Colon (tissue), 2 donors: ENCODE results near the gene GPR152.

Source experiments
- FAIRE-seq: peaks from 2 replicates; lab custom pipeline; 2012; peaks lifted over from hg19 to GRCh38; lab: Jason Lieb, UNC
- donor health status: control.
- donor health status: control.

GPR152 gene

DNA sequence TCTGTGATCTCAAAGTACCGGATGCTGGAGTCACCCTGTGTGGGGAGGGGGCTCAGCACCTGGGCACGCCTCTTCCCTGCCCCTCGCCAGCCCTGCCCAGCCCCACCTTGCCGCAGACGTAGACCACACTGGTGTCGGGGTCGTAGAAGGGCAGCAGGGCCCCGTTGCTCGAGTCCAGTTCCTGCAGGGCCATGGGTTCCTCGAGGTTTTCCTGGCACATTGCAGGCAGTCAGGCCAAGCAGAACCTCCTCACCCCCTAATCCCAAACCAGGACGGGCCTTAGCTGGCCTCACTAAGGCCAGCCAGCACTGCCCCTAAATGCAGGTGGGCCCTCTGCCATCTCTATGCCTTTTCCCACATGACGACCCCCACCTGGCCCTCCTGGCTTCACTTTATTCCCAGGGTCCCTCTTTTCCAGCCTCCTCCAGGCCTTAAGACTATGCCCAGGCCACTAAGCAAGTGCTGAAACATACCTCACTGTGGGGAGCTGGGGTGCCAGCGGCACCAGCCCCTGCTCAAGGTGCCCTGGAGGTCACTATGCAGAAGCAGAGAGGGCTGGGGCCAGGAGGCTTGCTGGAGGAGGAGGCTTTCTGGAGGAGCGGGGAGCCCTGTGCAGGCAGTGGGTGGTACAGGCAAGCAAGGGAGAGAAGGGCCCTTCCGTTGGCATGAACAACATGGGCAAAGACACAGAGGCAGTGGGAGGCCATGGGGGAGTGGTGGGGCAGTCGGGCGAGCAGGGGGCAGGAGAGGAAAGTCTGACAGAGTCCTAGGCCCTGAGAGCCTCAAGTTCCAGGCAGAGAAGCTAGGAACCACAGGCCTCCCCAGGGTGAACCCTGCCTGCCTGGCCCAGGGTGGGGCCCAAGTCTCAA lies 12.1 kb downstream of the GPR152 start:
- FAIRE-seq = no peak

DNA sequence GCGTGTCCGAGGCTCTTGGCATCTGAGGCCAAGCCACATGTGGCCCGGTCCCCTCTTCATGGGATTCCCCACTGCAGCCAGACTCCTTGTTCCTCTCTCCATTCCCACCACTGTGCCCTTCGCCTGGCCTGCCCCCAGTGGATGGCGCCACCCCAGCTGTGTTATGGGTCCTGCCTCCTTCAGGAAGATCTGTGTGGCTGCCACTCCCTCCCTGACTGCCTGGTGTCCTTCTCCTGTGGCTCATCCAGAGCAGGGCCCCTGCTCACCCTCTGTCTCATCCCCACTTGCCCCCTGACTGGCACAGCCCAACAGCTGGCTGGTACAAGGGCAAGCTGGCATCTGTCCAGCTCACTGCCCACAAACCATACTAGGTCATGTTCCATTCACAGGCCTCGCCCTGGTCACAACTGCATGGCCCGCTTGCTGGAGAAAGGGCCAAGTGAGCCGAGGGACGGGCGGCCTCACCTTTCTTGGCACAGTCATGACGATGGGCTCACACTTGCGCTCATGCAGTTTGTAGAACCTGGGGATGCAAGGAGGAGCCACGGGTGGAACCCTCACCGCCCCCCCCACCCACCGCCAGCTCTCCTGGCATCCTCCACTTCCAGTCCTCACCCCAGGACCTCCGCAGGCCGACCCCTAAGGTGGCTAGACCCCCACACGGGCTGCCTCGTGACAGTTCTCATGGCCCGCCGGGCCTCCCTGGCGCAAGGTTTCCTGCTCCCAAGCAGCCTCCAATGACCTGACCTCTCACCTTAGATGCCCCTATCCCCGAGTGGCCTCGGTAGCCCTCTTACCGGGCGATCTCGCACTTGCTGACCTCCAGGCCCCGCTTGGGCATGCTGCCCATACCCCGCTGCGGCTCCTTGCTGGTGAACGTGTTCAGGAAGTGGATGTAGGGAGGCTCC lies 13.0 kb downstream of the GPR152 start:
- no peak for FAIRE-seq

DNA sequence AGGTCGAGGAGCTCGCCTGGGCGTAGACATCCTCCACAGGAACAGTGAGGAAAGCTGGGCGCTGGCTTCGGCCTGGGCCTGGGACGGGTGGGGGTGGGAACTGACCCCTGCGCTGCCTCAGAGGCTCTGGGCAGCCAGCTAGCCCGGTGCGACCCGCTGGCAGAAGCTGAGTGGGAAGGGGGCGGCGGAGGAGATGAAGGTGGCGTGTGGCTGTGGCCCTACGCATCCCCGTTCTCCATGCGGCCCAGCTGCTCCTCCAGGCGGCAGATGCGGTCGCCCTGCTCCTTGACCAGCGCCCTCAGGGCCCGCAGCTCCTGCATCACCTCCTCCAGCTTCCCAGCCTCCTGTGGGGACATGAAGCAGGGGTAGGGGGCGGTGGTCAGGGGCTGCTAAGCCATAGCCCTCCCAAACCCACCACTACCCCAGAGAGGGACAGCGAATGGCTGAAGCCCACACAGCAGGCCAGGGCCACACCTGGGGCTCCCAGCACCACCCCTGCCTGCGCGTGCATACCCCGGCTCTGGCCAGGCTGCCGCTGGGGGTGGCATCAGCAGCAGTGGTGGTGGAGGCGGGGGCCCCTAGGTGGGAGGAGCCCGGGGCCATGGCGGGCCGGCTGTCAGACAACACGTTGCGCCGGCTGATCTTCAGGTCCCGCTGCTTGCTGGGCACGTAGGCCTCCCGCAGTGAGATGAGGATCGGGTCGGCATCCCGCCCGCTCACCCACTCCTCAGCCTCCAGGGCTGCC lies 14.2 kb downstream of the GPR152 start:
- no peak for FAIRE-seq

DNA sequence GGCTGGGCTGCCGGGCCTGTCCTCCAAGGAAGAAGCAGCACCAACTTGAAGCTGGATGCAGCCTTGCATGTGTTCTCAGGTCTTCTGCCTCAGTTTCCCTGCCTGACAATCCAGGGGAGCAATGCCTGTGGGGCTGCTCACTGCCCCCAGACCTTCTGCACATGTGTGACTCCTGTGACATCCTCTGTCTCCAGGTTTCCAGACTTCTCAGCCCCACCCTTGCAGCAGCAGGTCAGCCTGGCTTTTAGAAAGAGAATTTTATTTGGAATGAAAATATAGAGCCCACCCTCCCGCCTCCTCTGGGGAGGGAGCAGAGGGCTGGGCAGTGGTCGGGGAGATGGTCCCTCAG lies 14.7 kb downstream of the GPR152 start:
- FAIRE-seq = no peak

DNA sequence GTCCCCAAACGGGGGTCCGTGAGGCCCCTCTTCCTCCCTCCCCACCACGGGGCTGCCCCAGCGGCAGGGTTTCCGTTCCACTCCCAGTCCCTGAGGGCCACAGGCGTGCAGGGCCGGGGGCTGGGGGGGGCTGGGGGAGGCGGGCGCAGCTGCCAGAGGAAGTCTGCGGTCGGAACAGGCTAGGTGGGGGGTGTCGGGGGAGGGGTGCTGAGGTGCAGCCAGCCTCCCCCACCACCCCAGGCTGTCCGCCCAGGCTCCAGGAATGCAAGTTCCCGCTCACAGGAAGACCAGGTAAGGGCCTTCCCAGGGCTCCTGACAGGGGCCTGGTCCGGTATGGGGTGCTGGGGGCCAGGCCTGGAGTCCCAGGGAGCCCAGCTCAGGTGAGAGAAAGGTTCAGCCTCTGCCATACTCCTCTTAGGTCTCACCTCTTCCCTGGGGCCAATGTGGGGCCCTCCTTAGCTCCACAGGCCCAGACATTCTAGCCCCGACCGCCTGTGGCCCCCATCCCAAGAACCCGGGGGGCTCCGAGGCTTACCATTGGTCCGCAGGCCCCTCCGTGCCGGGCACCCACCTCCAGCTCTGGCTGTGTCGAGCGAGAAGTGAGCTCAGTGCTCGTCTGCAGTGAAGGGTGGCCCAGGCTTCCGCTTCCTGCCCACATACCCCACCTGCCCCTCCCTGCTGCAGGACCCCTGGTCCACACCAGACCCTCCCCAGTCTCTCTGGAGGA lies 15.3 kb downstream of the GPR152 start, which contains the start of gene PTPRCAP:
Gene PTPRCAP, minus strand, starts transcription at position 601 of the 727 bp plus-strand sequence. Its CDS starts 63 bp downstream, at position 538.
- FAIRE-seq = no peak

DNA sequence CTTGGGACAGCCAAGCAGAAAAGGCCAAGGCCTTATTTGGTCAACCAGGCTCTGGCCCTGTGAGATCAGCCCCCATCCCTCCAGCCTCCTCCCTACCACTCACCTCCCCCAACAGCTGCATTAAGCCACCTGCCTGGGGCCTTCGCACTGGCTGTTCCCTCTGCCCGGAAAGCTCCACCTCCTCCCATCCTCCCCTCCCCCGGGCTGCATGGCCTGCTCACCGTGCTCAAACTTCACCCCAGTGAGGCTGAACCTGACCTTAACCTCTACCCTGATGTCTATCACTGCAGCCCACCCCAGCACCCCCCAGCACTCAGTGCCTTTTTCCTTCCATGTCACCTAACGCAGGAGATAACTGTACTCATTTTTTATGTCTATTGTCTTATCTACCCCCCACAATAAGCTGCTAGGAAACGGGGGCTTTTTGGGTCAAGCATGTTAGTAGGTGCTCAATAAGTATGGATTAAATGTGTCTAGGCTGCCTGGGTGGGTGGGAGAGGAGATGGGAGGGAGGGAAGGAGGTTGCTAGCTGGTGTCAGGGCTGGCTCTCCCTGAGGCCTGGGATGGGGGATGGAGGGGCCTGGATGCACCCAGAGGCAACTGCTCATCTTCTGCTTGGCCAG lies 16.0 kb downstream of the GPR152 start:
- FAIRE-seq = no peak

DNA sequence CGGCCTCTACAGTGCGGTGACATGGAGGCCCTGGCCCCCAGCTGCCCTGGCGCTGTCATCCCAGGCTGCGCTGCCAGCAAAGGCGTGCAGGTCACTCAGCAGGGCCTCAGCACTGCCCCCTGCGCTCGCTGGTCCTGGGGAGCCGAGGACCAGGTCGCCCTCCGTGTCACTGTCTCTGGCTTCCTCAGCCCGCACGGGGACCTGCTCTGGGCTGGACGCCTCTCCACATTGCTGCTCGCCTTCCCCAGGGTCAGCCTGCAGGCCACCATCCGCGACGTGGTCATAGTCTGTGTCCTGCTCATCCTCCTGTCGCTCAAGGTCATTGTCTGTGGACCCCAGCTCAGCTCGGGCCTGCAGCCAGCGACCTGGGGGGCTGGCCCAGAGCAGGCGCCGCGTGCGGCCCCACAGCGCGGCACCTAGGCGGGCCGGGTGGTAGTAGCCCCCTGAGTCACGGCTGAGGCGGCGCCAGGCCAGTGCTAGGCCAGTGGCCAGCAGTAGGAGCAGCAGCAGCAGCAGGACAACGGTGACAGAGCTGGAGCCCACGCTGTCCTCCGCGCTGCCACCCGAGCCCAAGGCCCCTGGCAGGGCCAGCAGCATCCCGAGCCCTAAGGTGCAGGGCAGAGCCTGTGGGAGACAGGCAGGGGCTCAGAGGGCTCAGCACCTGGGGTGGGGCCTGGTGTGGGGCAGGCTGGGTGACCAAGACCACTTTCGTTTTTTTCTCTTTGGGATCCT lies 16.6 kb downstream of the GPR152 start:
- FAIRE-seq = no peak

DNA sequence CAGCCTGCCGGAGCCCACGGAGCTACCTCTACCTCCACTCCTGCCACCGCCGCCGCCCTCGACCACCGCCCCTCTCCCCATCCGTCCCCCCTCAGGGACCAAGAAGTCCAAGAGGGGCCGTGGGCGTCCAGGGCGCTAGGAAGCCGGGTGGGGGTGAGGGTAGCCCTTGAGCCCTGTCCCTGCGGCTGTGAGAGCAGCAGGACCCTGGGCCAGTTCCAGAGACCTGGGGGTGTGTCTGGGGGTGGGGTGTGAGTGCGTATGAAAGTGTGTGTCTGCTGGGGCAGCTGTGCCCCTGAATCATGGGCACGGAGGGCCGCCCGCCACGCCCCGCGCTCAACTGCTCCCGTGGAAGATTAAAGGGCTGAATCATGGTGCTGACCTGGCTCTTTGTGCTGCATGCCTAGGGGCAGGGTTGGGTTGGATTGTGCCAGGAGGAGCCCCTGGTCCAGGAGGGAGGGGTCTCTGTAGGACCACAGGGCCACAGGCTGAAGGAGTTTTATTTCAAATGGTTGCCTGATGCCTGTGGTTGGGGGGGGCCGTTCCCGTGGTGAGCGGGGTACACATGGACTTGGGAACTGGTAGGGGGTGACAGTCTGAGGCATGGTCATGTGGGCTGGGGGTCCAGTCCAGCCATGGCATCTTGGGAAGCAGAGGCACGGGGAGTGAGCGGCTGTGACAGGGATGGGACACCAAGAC lies 17.4 kb downstream of the GPR152 start:
- no peak for FAIRE-seq

DNA sequence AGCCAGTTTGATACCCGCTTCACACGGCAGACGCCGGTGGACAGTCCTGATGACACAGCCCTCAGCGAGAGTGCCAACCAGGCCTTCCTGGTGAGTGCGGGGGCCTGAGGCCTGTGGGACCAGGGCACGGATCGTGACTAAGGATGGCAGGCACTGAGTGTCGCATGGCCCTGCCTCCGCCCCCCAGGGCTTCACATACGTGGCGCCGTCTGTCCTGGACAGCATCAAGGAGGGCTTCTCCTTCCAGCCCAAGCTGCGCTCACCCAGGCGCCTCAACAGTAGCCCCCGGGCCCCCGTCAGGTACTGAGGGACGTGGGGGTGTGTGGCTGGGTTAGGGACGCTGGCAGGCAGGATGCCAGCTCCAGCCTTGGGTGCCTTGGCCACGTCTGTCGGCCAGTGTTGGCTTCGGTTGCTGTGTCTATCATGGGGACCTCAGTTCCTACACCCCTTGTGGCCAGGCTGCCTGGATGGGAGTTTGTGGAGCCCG lies 18.1 kb downstream of the GPR152 start:
- FAIRE-seq = no peak

DNA sequence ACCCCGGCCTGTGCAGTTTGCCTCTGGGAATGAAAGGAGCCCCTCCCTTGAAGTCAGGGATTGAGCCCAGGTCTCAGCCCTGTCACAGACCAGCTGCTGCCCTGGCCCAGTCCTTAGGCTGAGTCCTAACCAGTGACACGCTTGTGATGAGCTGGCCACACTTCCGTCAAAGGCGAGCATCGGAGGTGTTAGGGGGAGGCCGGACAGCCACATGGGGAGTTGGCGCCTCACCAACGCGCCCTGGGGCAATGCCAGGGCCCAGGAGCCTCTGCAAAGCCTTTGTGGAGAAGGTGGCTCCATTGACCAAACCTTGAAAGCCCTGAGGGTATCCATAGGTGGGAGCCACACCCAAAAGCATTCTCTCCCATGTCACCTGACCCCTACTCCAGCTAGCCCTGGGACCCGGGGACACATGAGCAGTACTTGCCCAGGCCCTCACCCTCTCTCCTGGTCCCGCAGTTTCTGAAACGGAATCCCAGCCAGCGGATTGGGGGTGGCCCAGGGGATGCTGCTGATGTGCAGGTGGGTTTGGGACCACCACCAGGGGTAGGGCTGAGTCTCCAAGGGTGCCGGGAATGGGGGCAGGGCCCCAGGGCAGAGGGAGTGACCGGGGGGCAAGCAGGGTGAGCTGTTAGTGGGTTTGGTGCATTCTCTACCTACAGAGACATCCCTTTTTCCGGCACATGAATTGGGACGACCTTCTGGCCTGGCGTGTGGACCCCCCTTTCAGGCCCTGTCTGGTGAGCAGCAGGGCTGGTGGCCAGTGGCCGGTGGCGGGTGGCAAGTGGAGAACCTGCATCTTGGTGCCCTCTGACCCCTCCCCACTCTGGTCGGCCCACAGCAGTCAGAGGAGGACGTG lies 18.8 kb downstream of the GPR152 start:
- no peak for FAIRE-seq

DNA sequence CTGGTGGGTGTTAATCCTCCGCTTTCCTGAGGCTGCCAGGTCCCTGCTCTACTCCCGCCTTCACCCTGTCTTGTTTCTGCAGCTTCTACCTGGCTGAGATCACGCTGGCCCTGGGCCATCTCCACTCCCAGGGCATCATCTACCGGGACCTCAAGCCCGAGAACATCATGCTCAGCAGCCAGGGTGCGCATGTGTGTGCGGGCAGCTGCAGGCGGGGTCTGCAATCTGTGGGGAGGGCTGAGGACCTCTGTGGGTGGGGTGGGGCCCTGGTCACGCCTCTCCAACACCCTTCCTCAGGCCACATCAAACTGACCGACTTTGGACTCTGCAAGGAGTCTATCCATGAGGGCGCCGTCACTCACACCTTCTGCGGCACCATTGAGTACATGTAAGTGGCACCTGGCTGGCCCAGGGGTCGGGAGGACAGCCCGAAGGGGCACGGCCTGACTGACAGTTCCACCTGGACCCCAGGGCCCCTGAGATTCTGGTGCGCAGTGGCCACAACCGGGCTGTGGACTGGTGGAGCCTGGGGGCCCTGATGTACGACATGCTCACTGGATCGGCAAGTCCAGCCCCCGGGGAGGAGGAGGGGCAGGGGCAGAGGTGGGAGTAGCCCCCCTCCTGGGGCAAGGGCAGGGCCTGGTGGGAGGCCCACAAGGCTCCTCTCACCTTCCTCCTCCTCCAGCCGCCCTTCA lies 19.7 kb downstream of the GPR152 start:
- no peak for FAIRE-seq

DNA sequence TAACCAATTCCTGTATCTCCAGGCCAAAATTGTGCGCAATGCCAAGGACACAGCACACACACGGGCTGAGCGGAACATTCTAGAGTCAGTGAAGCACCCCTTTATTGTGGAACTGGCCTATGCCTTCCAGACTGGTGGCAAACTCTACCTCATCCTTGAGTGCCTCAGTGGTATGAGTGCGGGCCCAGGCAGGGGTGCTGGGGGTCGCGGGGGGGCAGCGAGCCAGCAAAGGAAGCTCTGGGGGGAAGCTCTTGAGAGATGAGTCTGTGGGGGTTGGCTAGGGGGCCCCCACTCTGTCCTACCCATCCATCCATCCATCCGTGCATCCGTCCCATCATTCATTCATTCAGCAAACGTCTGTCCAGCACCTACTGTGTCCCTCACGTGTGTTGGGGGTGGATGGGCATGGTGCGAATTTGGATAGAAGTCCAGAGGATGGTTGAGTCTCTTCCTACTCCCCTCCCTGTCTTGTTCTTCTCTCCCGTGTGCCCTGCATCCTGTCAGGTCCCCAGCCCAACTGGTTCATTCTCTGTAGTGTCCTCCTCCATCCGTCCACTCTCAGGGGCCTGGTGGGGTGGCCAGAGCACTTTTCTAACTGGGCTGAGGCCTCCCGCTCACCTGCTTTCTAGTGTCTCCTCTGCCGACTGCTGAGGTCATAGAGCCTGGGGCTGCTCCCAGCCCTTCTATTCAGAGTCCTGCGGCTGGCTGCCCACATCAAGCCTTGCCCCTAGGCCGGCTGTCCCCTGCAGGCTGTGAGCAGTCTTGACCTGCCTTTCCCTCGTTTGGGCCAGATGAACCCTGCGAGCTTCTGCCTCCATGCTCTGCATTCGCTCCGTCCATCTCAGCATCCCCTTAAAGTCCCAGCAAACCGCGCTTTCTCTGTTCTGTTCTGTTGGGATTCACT lies 20.9 kb downstream of the GPR152 start:
- FAIRE-seq = no peak

DNA sequence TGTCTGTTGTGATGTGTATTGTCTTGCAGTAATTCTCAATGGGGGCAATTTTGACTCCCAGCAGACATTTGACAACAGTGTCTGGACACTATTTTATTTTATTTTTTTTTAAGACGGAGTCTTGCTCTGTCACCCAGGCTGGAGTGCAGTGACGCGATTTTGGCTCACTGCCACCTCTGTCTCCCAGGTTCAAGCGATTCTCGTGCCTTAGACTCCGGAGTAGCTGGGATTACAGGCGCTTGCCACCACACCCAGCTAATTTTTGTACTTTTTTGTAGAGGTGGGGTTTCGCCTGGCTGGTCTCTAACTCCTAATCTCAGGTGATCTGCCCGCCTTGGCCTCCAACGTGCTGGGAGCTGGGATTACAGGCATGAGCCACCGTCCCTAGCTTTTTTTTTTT lies 22.8 kb downstream of the GPR152 start:
- FAIRE-seq = no peak

DNA sequence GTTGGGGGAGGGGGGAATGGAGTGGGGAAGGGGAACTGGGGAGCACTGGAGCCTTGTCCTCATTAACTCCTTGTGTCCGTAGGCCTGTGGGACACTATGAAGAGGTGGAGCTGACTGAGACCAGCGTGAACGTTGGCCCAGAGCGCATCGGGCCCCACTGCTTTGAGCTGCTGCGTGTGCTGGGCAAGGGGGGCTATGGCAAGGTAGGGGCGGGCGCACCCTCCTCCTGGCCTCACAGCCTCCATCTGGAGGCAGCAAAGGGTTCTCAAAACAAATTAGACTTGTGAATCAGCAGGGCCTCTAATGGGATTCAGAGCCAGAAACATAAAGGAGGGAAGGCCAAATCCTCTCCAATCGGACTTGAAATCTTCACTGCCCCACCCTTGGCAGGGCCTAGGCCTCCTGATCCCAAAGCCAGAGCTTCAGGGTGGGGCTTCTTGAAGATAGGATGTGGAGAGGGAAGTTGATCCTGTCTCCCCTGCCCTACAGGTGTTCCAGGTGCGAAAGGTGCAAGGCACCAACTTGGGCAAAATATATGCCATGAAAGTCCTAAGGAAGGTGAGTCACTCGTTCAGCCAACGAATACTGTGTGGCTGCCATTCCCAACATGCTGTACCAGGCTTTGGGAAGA lies 23.4 kb downstream of the GPR152 start:
- FAIRE-seq = no peak

DNA sequence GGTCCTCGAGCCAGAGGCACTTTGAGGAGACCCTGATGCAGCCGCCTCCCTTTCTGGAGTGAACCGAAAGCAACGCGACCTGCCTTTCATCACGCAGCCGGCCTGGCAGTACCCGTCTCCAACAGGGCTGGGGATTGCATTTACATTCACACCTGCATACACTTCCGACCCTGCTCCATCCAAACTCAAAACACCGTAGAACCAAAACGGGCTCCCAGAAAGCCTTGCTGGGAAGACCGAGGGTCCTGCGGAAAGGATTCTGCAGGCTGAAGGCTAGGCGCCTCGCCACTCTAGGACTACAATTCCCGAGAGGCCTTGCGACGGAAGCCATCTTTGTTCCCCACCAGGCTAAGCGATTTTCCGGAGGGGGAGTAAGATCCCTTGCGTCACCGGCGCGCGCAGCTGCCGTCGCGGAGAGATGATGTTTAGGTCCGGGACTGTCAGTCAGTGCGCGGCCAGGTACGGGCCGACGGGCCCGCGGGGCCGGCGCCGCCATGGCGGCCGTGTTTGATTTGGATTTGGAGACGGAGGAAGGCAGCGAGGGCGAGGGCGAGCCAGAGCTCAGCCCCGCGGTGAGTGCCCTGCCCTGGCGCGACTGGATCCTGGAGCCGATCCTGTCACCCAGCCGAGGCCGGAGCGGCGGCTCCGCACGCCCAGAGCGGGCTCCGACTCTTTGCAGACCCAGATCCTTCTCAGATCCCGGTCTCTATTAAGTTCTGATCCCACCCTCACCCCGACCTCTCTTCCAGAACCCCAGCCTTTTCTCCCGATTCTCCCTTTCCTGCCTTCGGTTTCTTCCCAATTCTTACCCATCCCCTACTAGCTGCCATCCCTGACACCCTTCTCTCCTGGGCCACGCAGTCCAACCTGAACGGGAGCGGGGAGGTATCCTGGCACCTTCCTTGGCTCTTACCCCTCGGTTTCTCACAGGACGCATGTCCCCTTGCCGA lies 24.2 kb downstream of the GPR152 start, which contains the start of gene RPS6KB2:
Gene RPS6KB2, plus strand, starts transcription at position 443 of the 950 bp plus-strand sequence. Its CDS starts 52 bp downstream, at position 495.
- FAIRE-seq = no peak
